Sigmoid colon (tissue), 7 donors: ENCODE measurements around the gene CENPP. TPM values are rescaled to one million over a fixed set of nuclear protein-coding genes. Genes with fewer than 3 reads are reported as not detected.
A peak's percentile ranks its signal among the peaks of the same experiment; 100 is the strongest.

Experiments
- DNase-seq: peaks from one replicate; pipeline ENCODE4 v3.0.0-alpha.2; 2019
- H3K27ac ChIP-seq, 4 donors: fragments of 200-600 bp; sonication (generic); one replicate each; pipeline ENCODE4 v1.5.1; 2016 to 2019; ENCODE audit warnings: mild to moderate bottlenecking in 1 of 4
- H3K27me3 ChIP-seq, 3 donors: fragments of 200-600 bp; sonication (generic); one replicate each; pipeline ENCODE4 v1.5.1; 2019; ENCODE audit warnings: mild to moderate bottlenecking in 1 of 3
- H3K36me3 ChIP-seq, 4 donors: fragments of 200-600 bp; sonication (generic); one replicate each; pipeline ENCODE4 v1.5.1; 2016 to 2019
- H3K4me1 ChIP-seq, 4 donors: fragments of 200-600 bp; sonication (generic); one replicate each; pipeline ENCODE4 v1.5.1; 2017 to 2019
- H3K4me3 ChIP-seq, 4 donors: fragments of 200-600 bp; sonication (generic); one replicate each; pipeline ENCODE4 v1.5.1; 2017 to 2019; ENCODE audit warnings: mild to moderate bottlenecking in 2 of 4, moderate library complexity in 1 of 4
- H3K9me3 ChIP-seq, 4 donors: fragments of 200-600 bp in 3 of 4; sonication (generic) in 3 of 4; one replicate each; pipeline versions ENCODE4 v1.5.1 to v1.6.1; 2013 to 2019
- EP300 ChIP-seq, 4 donors: sonication (generic); formaldehyde crosslinking; IDR thresholded peaks; one replicate each; pipeline ENCODE4 v1.6.1; 2017; ENCODE audit warnings: antibody characterized with exemption in 4 of 4
- POLR2A ChIP-seq, 2 donors: fragments of 450-650 bp; IDR thresholded peaks; one replicate each; pipeline ENCODE4 v1.6.1; 2016; ENCODE audit warnings: antibody characterized with exemption in 2 of 2, mild to moderate bottlenecking in 2 of 2, moderate library complexity in 2 of 2
- POLR2AphosphoS5 ChIP-seq, 4 donors: sonication (generic); formaldehyde crosslinking; IDR thresholded peaks; one replicate each; pipeline ENCODE4 v1.6.1; 2017; ENCODE audit warnings: antibody characterized with exemption in 4 of 4
- WGBS, 2 donors: extraction: QIAGEN DNeasy Blood & Tissue Kit; methylation state at CpG; one replicate each; pipeline ENCODE4 v1.1.7; 2013; 5-methylcytosine and 5-hydroxymethylcytosine counted together
- intact Hi-C: fragments of 100-400 bp; cut with DNase I; formaldehyde crosslinking; loops from one replicate; pipeline ENCODE4 v1.15.1; 2023
- polyA plus RNA-seq, 3 donors: library from polyadenylated mRNA; stranded (reverse); fragments of 200-250 nt; gene quantifications; one replicate each; pipeline ENCODE4 v1.2.3, GENCODE V29; 2013
- total RNA-seq, 4 donors: library from RNA; depleted of rRNA; stranded (reverse); fragments of >200 nt; gene quantifications; one replicate each; pipeline ENCODE4 v1.1.0, GENCODE V29; 2016
- TF ChIP-seq, protein P1 (sequence below), 4 experiments: fragments of 450-650 bp in 3 of 4; fragments of 200-600 bp in 1 of 4; IDR thresholded peaks; one replicate each; pipeline ENCODE4 v1.5.1; 2016 to 2019; ENCODE audit warnings: antibody characterized with exemption in 4 of 4, mild to moderate bottlenecking in 3 of 4, moderate library complexity in 2 of 4
- donor health status: healthy with polysubstance abuse.
- donor health status: Bipolar disorder and iron deficiency.
- donor health status: healthy.

CENPP gene
- total and polyA plus RNA-seq, 7 donors: 0.60 to 11.9 (median 2.4) TPM

GRCh38 chr9:92617195-92617813 is 291.6 kb downstream of the CENPP start:
- no peaks in the 10 kb centered on the region for H3K9me3 ChIP-seq
- peak; percentile 61 for DNase-seq
- H3K36me3 ChIP-seq: peaks cover 0 to 15% (median 0%) of the 10 kb centered on the region in 4 donors
- H3K27me3 ChIP-seq: no peaks in the 10 kb centered on the region
- no peak for TF ChIP-seq EP300 (IDR thresholded peaks at IDR 0.05)
- no peak for TF ChIP-seq POLR2A (IDR thresholded peaks at IDR 0.05)
- TF ChIP-seq, protein P1, sequence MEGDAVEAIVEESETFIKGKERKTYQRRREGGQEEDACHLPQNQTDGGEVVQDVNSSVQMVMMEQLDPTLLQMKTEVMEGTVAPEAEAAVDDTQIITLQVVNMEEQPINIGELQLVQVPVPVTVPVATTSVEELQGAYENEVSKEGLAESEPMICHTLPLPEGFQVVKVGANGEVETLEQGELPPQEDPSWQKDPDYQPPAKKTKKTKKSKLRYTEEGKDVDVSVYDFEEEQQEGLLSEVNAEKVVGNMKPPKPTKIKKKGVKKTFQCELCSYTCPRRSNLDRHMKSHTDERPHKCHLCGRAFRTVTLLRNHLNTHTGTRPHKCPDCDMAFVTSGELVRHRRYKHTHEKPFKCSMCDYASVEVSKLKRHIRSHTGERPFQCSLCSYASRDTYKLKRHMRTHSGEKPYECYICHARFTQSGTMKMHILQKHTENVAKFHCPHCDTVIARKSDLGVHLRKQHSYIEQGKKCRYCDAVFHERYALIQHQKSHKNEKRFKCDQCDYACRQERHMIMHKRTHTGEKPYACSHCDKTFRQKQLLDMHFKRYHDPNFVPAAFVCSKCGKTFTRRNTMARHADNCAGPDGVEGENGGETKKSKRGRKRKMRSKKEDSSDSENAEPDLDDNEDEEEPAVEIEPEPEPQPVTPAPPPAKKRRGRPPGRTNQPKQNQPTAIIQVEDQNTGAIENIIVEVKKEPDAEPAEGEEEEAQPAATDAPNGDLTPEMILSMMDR (IDR thresholded peaks at IDR 0.05): no peak
- no peak for TF ChIP-seq POLR2AphosphoS5 (IDR thresholded peaks at IDR 0.05)
- H3K27ac ChIP-seq: peak overlapping the region; percentile 63 to 90 (median 80)
- intact Hi-C loops: no loop called here
- H3K4me3 ChIP-seq: peak overlapping the region in 2 of 4 donors; percentile 11 to 19
- peaks cover 0 to 72% (median 57%) of the 10 kb centered on the region in 4 donors for H3K4me1 ChIP-seq
- WGBS, 2 donors: 96% methylated on average over 11 of the region's 11 CpGs

DNA sequence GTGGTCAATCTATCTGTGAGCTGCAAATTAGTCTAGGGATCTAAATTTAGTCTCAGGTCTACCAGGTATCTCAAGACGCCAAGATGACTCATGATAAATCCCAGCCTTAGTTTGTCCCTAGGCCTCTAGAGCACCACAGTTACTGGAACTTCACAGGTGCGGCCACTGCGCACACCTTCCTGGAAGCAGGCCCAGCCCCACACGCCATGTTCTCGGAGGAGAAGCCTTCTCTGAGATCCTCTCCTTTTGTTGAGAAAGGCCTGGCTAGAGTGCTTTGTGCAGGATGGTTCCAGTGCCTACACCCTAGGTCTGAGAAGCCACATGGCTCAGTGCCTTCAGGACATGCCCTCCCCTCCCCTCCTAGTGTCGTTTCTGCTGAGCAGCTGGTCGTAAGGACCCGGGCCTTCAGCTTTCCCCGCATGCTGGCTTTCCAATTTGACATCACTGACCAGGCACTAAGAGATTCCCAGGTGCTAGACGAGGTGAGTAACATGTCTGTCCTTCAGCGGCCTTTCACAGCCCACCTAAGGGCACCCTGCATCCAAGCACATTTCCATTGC is 292.3 kb downstream of the CENPP start:
- 91% methylated on average over 11 of the region's 11 CpGs for WGBS, 2 donors
- H3K4me1 ChIP-seq: peaks cover 0 to 72% (median 57%) of the 10 kb centered on the region in 4 donors
- peak; percentile 48 for DNase-seq
- TF ChIP-seq, protein P1 (IDR thresholded peaks at IDR 0.05): no peak
- TF ChIP-seq EP300 (IDR thresholded peaks at IDR 0.05): no peak
- TF ChIP-seq POLR2AphosphoS5 (IDR thresholded peaks at IDR 0.05): no peak
- no peak for TF ChIP-seq POLR2A (IDR thresholded peaks at IDR 0.05)
- H3K36me3 ChIP-seq: peaks cover 0 to 9% (median 0%) of the 10 kb centered on the region in 4 donors
- no peak overlapping the region for H3K4me3 ChIP-seq
- no peaks in the 10 kb centered on the region for H3K9me3 ChIP-seq
- H3K27ac ChIP-seq: peak overlapping the region; percentile 63 to 90 (median 80)
- intact Hi-C loops: no loop called here
- H3K27me3 ChIP-seq: no peaks in the 10 kb centered on the region

DNA sequence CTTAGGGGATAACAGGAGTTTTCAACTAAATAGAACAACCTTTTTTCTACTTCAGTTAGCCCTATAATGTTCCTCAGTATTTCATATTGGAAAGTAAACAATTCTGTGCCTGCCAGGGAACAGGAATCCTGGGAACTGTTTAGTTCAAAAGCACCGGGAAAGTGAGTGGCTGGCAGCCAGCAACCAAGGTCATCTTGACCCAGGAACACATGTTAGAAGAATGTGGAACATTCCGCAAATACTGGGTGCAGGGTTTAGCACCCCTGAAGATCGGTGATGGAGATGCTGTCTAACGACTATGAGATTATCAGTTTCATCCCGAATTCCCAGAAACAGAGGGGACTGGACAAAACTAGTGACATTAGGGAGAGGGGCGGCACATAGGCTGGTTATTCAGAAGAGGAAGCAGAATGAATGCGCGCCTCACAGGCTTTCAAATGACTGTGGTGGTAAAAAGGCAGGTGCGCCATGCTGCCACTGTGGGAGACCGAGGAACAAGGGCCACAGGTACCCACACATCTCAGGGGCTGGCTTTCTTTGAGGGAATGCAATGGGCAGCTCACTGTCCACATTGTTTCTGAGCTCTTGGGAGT is 293.0 kb downstream of the CENPP start:
- peak; percentile 68 for DNase-seq
- TF ChIP-seq POLR2AphosphoS5 (IDR thresholded peaks at IDR 0.05) (peak in 2 of 4 donors; percentile 11 to 29), EP300 (IDR thresholded peaks at IDR 0.05) (no peak)
- Histone ChIP-seq H3K4me1 (peaks cover 0 to 72% (median 57%) of the 10 kb centered on the region in 4 donors), H3K36me3 (peaks cover 0 to 5% (median 0%) of the 10 kb centered on the region in 4 donors), H3K27ac (peak overlapping the region; percentile 63 to 90 (median 80)), H3K27me3 (no peaks in the 10 kb centered on the region), H3K9me3 (no peaks in the 10 kb centered on the region), H3K4me3 (no peak overlapping the region)
- intact Hi-C loops: no loop called here
- WGBS, 2 donors: 88 to 91% methylated on average over 10 of the region's 10 CpGs

DNA sequence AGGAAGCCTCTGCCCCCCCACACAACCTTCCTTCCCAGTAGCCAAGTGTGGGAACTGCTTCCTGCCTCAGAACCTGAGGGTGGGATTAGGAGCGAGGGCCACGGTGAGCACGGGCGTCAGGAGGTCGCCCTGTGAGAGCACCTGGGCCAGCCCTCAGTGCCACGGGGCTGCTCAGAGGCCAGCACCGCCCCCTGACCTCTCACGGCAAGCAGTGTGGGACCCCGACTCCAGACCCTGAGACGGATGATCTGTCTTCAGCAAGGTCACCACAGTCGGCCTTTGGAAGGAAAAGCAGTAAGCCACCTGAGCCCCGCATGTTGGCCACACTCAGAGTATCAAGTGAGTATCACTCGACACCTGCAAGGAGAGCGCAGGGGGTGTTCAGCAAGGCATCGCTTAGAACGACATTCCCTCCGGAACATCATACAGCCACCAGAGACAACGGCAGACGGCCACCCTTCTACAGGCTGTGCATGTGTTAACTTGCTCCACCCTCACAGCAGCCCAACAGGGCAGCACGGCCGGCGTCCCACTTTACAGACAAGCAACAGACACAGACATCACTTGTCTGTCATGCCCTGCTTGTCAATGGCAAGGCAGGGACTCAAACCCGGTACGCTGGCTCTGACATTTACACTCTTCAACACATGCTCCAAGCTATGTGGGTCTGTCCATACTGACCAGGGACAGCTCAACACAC is 294.0 kb downstream of the CENPP start:
- peaks cover 0 to 9% (median 0%) of the 10 kb centered on the region in 4 donors for H3K36me3 ChIP-seq
- intact Hi-C loops: no loop called here
- no peak overlapping the region for H3K4me3 ChIP-seq
- peaks cover 0 to 70% (median 56%) of the 10 kb centered on the region in 4 donors for H3K4me1 ChIP-seq
- peak; percentile 61 for DNase-seq
- no peaks in the 10 kb centered on the region for H3K27me3 ChIP-seq
- WGBS, 2 donors: 94 to 97% methylated on average over 24 of the region's 24 CpGs
- peak overlapping the region; percentile 31 to 90 (median 80) for H3K27ac ChIP-seq
- TF ChIP-seq EP300 (IDR thresholded peaks at IDR 0.05): no peak
- TF ChIP-seq POLR2AphosphoS5 (IDR thresholded peaks at IDR 0.05): no peak
- TF ChIP-seq POLR2A (IDR thresholded peaks at IDR 0.05): no peak
- TF ChIP-seq, protein P1 (IDR thresholded peaks at IDR 0.05): no peak
- no peaks in the 10 kb centered on the region for H3K9me3 ChIP-seq
